Prostate gland (tissue), 2 donors: ENCODE measurements around the gene MT1G.

Experiments used
- CTCF ChIP-seq, 4 experiments: fragments of 200-600 bp in 2 of 4; fragments of 450-650 bp in 2 of 4; sonication (generic) in 2 of 4; IDR thresholded peaks; 1 replicate in 3 of 4; 2 replicates in 1 of 4; pipeline ENCODE4 v1.5.1; 2016 to 2019; ENCODE audit warnings: antibody characterized with exemption in 4 of 4, mild to moderate bottlenecking in 2 of 4, moderate library complexity in 2 of 4
- POLR2AphosphoS5 ChIP-seq: sonication (generic); formaldehyde crosslinking; IDR thresholded peaks from one replicate; pipeline ENCODE4 v1.6.1; 2017; ENCODE audit warnings: antibody characterized with exemption

DNA sequence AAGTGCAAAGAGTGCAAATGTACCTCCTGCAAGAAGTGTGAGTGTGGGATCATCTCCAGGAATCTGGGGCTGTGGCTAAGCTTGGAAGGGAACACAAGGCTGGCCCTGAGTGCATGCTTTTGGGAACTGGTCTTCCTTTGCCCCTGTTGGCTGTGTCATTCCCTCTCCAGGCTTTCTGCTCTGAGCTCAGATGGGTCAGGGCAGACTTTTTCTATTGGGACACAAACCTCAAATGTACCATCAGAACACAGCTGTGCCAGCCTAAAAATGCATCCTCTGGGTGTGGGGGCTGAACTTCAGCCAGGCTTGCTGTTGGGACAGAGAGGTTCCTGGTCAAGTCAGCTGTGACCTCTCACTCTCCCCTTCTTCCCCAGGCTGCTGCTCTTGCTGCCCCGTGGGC is 15.3 kb downstream of the MT1G start:
- TF ChIP-seq CTCF (IDR thresholded peaks at IDR 0.05) (no peak), POLR2AphosphoS5 (no peak)
